HEK293 (cell line): ENCODE data around the gene BTBD19.

Experiments
- CTCF ChIA-PET: fragments of 350-600 bp; formaldehyde crosslinking; extraction: SDS; loops from one replicate; lab custom pipeline; 2021; ENCODE audit warnings: antibody characterized with exemption; lab: Yijun Ruan, JAX
- POLR2A ChIA-PET: fragments of 300-600 bp; formaldehyde crosslinking; extraction: SDS; loops from one replicate; lab custom pipeline; 2020; ENCODE audit warnings: antibody characterized with exemption, inconsistent platforms; lab: Yijun Ruan, JAX
- H3K27ac ChIP-seq: fragments of 200-500 bp; sonication (Bioruptor generic); 2 replicates; pipeline ENCODE4 v1.5.1; 2014; ENCODE audit warnings: low read depth, low read length, control low read depth, inconsistent platforms; ENCODE audit errors: extremely low read depth
- H3K36me3 ChIP-seq, 2 experiments: fragments of 200-500 bp in 1 of 2; sonication (Bioruptor generic) in 1 of 2; 1 replicate in 1 of 2; 2 replicates in 1 of 2; pipeline ENCODE4 v1.5.1; 2014 to 2017; ENCODE audit warnings: inconsistent platforms in 2 of 2, low read length in 2 of 2; ENCODE audit not compliant: control insufficient read depth in 2 of 2, insufficient read depth in 1 of 2
- H3K4me1 ChIP-seq: fragments of 200-500 bp; sonication (Bioruptor generic); 2 replicates; pipeline ENCODE4 v1.5.1; 2014; ENCODE audit warnings: mild to moderate bottlenecking, low read length, inconsistent platforms; ENCODE audit not compliant: control insufficient read depth, insufficient read depth
- H3K4me3 ChIP-seq: 2 replicates; pipeline ENCODE4 v1.5.1; 2011; ENCODE audit warnings: low read depth, mild to moderate bottlenecking, control low read depth, low read length, moderate library complexity
- H3K9me3 ChIP-seq: fragments of 200-500 bp; sonication (Bioruptor generic); 2 replicates; pipeline ENCODE4 v1.5.1; 2014; ENCODE audit warnings: low read depth, low read length, inconsistent platforms; ENCODE audit not compliant: control insufficient read depth, insufficient read depth
- BCL11B ChIP-seq: fragments of 450-650 bp; formaldehyde crosslinking; IDR thresholded peaks from 2 replicates; pipeline ENCODE4 v1.5.1; 2016; ENCODE audit warnings: low read depth, missing biosample characterization, missing genetic modification characterization
- IKZF3 ChIP-seq: fragments of 450-650 bp; IDR thresholded peaks from 2 replicates; pipeline ENCODE4 v1.5.0; 2018; ENCODE audit warnings: missing biosample characterization, mild to moderate bottlenecking, missing genetic modification characterization, moderate library complexity
- KLF9 ChIP-seq: fragments of 450-650 bp; formaldehyde crosslinking; IDR thresholded peaks from 2 replicates; pipeline ENCODE4 v1.5.1; 2016; ENCODE audit warnings: missing biosample characterization, missing genetic modification characterization, low read depth
- PRDM10 ChIP-seq: fragments of 450-650 bp; formaldehyde crosslinking; IDR thresholded peaks from 2 replicates; pipeline ENCODE4 v1.5.1; 2016; ENCODE audit warnings: missing biosample characterization, missing genetic modification characterization
- PRDM4 ChIP-seq: fragments of 450-650 bp; formaldehyde crosslinking; IDR thresholded peaks from 2 replicates; pipeline ENCODE4 v1.5.1; 2017; ENCODE audit warnings: missing biosample characterization, missing genetic modification characterization
- RBAK ChIP-seq: fragments of 450-650 bp; formaldehyde crosslinking; IDR thresholded peaks from 2 replicates; pipeline ENCODE4 v1.5.1; 2016; ENCODE audit warnings: missing biosample characterization, missing genetic modification characterization
- SETDB1 ChIP-seq: IDR thresholded peaks from one replicate; pipeline ENCODE4 v1.6.1; 2017; ENCODE audit warnings: mild to moderate bottlenecking, low read length, moderate library complexity, mixed read lengths; ENCODE audit not compliant: insufficient read length
- WT1 ChIP-seq: fragments of 450-650 bp; formaldehyde crosslinking; IDR thresholded peaks from 2 replicates; pipeline ENCODE4 v1.5.1; 2016; ENCODE audit warnings: missing biosample characterization, missing genetic modification characterization
- ZBTB17 ChIP-seq: fragments of 450-650 bp; formaldehyde crosslinking; IDR thresholded peaks from 2 replicates; pipeline ENCODE4 v1.5.1; 2016; ENCODE audit warnings: missing biosample characterization, missing genetic modification characterization
- ZBTB26 ChIP-seq: fragments of 450-650 bp; formaldehyde crosslinking; optimal IDR thresholded peaks from 2 replicates; pipeline ENCODE3; 2016; ENCODE audit warnings: missing biosample characterization, mild to moderate bottlenecking, missing genetic modification characterization
- ZEB2 ChIP-seq: fragments of 450-650 bp; formaldehyde crosslinking; IDR thresholded peaks from 2 replicates; pipeline ENCODE4 v1.5.1; 2016; ENCODE audit warnings: missing biosample characterization, missing genetic modification characterization
- ZFHX2 ChIP-seq: fragments of 450-650 bp; formaldehyde crosslinking; conservative IDR thresholded peaks from 2 replicates; pipeline ENCODE4 v1.5.1; 2016; ENCODE audit warnings: missing biosample characterization, missing genetic modification characterization
- ZNF133 ChIP-seq: fragments of 450-650 bp; formaldehyde crosslinking; IDR thresholded peaks from 2 replicates; pipeline ENCODE4 v1.5.1; 2016; ENCODE audit warnings: missing biosample characterization, missing genetic modification characterization
- ZNF175 ChIP-seq: fragments of 450-650 bp; formaldehyde crosslinking; IDR thresholded peaks from 2 replicates; pipeline ENCODE4 v1.5.1; 2016; ENCODE audit warnings: missing biosample characterization, missing genetic modification characterization
- ZNF221 ChIP-seq: fragments of 450-650 bp; formaldehyde crosslinking; IDR thresholded peaks from 2 replicates; pipeline ENCODE4 v1.5.1; 2017; ENCODE audit warnings: missing biosample characterization, missing genetic modification characterization, borderline replicate concordance
- ZNF248 ChIP-seq: fragments of 450-650 bp; formaldehyde crosslinking; IDR thresholded peaks from 2 replicates; pipeline ENCODE4 v1.5.1; 2017; ENCODE audit warnings: missing biosample characterization, missing genetic modification characterization
- ZNF350 ChIP-seq: fragments of 450-650 bp; formaldehyde crosslinking; IDR thresholded peaks from 2 replicates; pipeline ENCODE4 v1.5.0; 2017; ENCODE audit warnings: missing biosample characterization, mild to moderate bottlenecking, missing genetic modification characterization
- ZNF354C ChIP-seq: fragments of 450-650 bp; formaldehyde crosslinking; IDR thresholded peaks from 2 replicates; pipeline ENCODE4 v1.5.1; 2016; ENCODE audit warnings: missing biosample characterization, missing genetic modification characterization, low read depth, borderline replicate concordance
- ZNF366 ChIP-seq: fragments of 450-650 bp; formaldehyde crosslinking; conservative IDR thresholded peaks from 2 replicates; pipeline ENCODE4 v1.5.1; 2016; ENCODE audit warnings: missing biosample characterization, missing genetic modification characterization
- ZNF394 ChIP-seq: fragments of 450-650 bp; formaldehyde crosslinking; IDR thresholded peaks from 2 replicates; pipeline ENCODE4 v1.5.1; 2016; ENCODE audit warnings: missing biosample characterization, missing genetic modification characterization, mild to moderate bottlenecking, moderate library complexity, borderline replicate concordance
- ZNF521 ChIP-seq: fragments of 450-650 bp; formaldehyde crosslinking; IDR thresholded peaks from 2 replicates; pipeline ENCODE4 v1.5.1; 2017; ENCODE audit warnings: missing biosample characterization, mild to moderate bottlenecking, missing genetic modification characterization
- ZNF555 ChIP-seq: fragments of 450-650 bp; formaldehyde crosslinking; conservative IDR thresholded peaks from 2 replicates; pipeline ENCODE4 v1.5.1; 2017; ENCODE audit warnings: missing biosample characterization, mild to moderate bottlenecking, missing genetic modification characterization, inconsistent platforms
- ZNF560 ChIP-seq: fragments of 450-650 bp; formaldehyde crosslinking; IDR thresholded peaks from 2 replicates; pipeline ENCODE4 v1.5.1; 2017; ENCODE audit warnings: missing biosample characterization, missing genetic modification characterization, borderline replicate concordance
- ZNF600 ChIP-seq: fragments of 450-650 bp; formaldehyde crosslinking; IDR thresholded peaks from 2 replicates; pipeline ENCODE4 v1.5.1; 2016; ENCODE audit warnings: missing biosample characterization, missing genetic modification characterization
- ZNF677 ChIP-seq: fragments of 450-650 bp; IDR thresholded peaks from 2 replicates; pipeline ENCODE4 v1.5.0; 2018; ENCODE audit warnings: missing biosample characterization, mild to moderate bottlenecking, missing genetic modification characterization, moderate library complexity
- ZNF692 ChIP-seq: fragments of 450-650 bp; formaldehyde crosslinking; IDR thresholded peaks from 2 replicates; pipeline ENCODE4 v1.5.1; 2016; ENCODE audit warnings: missing biosample characterization, missing genetic modification characterization
- ZNF768 ChIP-seq: fragments of 450-650 bp; formaldehyde crosslinking; IDR thresholded peaks from 2 replicates; pipeline ENCODE4 v1.5.1; 2018; ENCODE audit warnings: missing biosample characterization, mild to moderate bottlenecking, missing genetic modification characterization

BTBD19 gene, protein sequence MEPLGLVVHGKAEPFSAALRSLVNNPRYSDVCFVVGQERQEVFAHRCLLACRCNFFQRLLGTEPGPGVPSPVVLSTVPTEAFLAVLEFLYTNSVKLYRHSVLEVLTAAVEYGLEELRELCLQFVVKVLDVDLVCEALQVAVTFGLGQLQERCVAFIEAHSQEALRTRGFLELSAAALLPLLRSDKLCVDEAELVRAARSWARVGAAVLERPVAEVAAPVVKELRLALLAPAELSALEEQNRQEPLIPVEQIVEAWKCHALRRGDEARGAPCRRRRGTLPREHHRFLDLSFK

DNA sequence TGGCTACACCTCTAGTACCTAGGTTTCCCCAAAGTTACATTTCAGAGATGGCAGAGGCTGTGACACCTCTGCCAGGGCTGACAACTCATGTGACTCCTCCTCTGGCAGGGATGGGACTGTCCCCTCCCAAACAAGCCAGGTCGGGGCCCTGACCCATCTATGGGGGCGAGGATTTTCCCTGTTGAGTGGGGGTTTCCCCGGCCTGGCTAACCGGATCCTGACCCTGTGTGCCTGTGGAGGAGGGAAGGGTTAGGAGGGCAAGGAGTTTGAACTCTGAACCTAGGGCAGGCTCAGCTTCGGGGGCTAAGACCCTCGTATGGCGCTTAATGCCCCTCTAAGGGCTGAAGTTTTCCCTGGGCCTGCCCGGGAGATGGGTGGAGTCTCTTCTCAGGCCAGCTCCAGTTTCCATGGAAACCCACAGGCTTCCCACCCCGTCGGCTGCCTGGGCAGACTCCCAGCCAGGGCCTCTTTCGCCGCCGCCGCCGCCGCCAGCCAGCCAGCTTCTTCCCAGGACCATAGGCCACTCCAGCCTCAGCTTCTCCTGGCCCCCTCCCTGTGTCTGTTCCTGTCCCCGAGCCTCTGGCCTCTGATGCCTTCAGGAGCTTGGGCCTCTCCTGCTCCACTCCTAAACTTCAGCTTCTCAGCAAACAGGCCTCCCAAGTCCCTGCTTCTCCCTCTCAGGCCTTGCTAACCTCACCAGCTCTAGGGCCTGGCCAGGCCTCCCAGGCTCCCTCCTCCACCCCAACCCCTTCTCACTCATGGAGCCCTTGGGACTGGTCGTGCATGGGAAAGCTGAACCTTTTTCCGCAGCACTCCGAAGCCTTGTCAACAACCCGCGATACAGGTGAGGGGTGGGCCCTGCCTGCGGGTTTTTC lies at the start of gene BTBD19:
TSS of gene BTBD19 (plus strand) at position 461 of the 875 bp plus-strand sequence. CDS start at position 759, 298 bp downstream.
- ChIA-PET POLR2A (interaction anchor here (0.5 to 4.0 kb wide), 18 partner anchors 8 to 714 kb away, joined by 3 to 84 read pairs (median 4); partner anchors contain the start of genes BEST4, CCDC163, EIF2B3 and HECTD3), CTCF (interaction anchor here (0.6 to 2.0 kb wide), 13 partner anchors 8 to 204 kb away, joined by 3 to 13 read pairs (median 4); partner anchors contain the start of genes PLK3 and UROD)
- TF ChIP-seq ZNF768 (tag by site-specific recombination): no peak
- TF ChIP-seq ZNF221 (tag by site-specific recombination): no peak
- TF ChIP-seq ZNF677 (tag by site-specific recombination): no peak
- TF ChIP-seq ZBTB17 (tag by site-specific recombination): no peak
- TF ChIP-seq ZNF248 (tag by site-specific recombination): no peak
- TF ChIP-seq ZNF394 (tag by site-specific recombination): peak; percentile 98
- no peak for TF ChIP-seq KLF9
- TF ChIP-seq ZNF133 (tag by site-specific recombination): no peak
- no peak for TF ChIP-seq SETDB1
- no peak for TF ChIP-seq ZNF521
- no peak for TF ChIP-seq ZNF354C (tag by site-specific recombination)
- TF ChIP-seq RBAK (tag by site-specific recombination): no peak
- TF ChIP-seq BCL11B (tag by site-specific recombination): peak; percentile 6; the same call in 1 of the 2 replicates
- no peak for TF ChIP-seq ZFHX2 (tag by site-specific recombination)
- no peak for TF ChIP-seq ZEB2
- TF ChIP-seq ZBTB26 (tag by site-specific recombination): no peak
- peak; percentile 74; the same call in 1 of the 2 replicates for TF ChIP-seq ZNF692 (tag by site-specific recombination)
- no peak for TF ChIP-seq ZNF175 (tag by site-specific recombination)
- TF ChIP-seq ZNF555 (tag by site-specific recombination): no peak
- peak; percentile 98 for TF ChIP-seq PRDM10 (tag by site-specific recombination)
- no peak for TF ChIP-seq ZNF366 (tag by site-specific recombination)
- no peak for TF ChIP-seq ZNF350 (tag by site-specific recombination)
- TF ChIP-seq PRDM4 (tag by site-specific recombination): no peak
- no peak for TF ChIP-seq WT1 (tag by site-specific recombination)
- TF ChIP-seq IKZF3: peak; percentile 41; the same call in 1 of the 2 replicates
- no peak for TF ChIP-seq ZNF560 (tag by site-specific recombination)
- 0 out of 2 replicates have a peak, but pooled peaks have one; percentile 35 for TF ChIP-seq ZNF600 (tag by site-specific recombination)

More for the DNA sequence above, at the start of gene BTBD19:
- Histone ChIP-seq H3K4me3 (peak within 1 kb of the TSS; percentile 33), H3K4me1 (peaks cover 19% of the 10 kb centered on the region), H3K9me3 (no peaks in the 10 kb centered on the region), H3K36me3 (peaks cover 0 to 49% of the 10 kb centered on the region in 2 experiments; a peak in 1 of 3 replicates), H3K27ac (peak within 1 kb of the TSS; percentile 72)
